ENCODE measurements around the gene ADCY3.

The ADCY3 gene

GRCh38 chr2:24818721-24819167, 101.3 kb downstream of the ADCY3 start:
- Histone ChIP-seq H3K36me3 (ENCODE audit: insufficient read depth, low read length) (peaks cover 100% of the 10 kb centered on the region), H2AFZ (ENCODE audit: low read depth, low read length) (no peak overlapping the region), H3K9ac (ENCODE audit: low read depth, low read length) (no peak overlapping the region)

GRCh38 chr2:24816884-24817283, 103.2 kb downstream of the ADCY3 start:
- peaks cover 44% of the 10 kb centered on the region for H4K20me1 ChIP-seq (ENCODE audit: insufficient read depth, low read length)
- no peaks in the 10 kb centered on the region for H3K9me3 ChIP-seq (ENCODE audit: insufficient read depth, low read length, severe bottlenecking)
- H3K27me3 ChIP-seq (ENCODE audit: insufficient read depth, low read length, poor library complexity) = no peaks in the 10 kb centered on the region
- peaks cover 99% of the 10 kb centered on the region for H3K36me3 ChIP-seq (ENCODE audit: insufficient read depth, low read length)
- H3K4me1 ChIP-seq (ENCODE audit: insufficient read depth, low read length) = no peaks in the 10 kb centered on the region
- no peak overlapping the region for H2AFZ ChIP-seq (ENCODE audit: low read depth, low read length)
- no peak overlapping the region for H3K4me3 ChIP-seq (ENCODE audit: low read depth in 1 of 2, low read length in 2 of 2)
- TF ChIP-seq CTCF (IDR thresholded peaks at IDR 0.05; ENCODE audit: borderline replicate concordance, extremely low read depth, low read length, poor library complexity, severe bottlenecking) = no peak
- TF ChIP-seq EZH2 (IDR thresholded peaks at IDR 0.05; ENCODE audit: borderline replicate concordance, low read depth, low read length, severe bottlenecking) = no peak
- ATAC-seq (ENCODE audit: insufficient read depth, low read depth) (no peak), DNase-seq (no peak)
- H3K27ac ChIP-seq (ENCODE audit: low read length) = no peak overlapping the region
- H3K79me2 ChIP-seq (ENCODE audit: insufficient read depth, low read length) = peaks cover 45% of the 10 kb centered on the region
- H3K4me2 ChIP-seq (ENCODE audit: insufficient read depth, low read length) = no peak overlapping the region
- no peak overlapping the region for H3K9ac ChIP-seq (ENCODE audit: low read depth, low read length)

More at GRCh38 chr2:24818721-24819167, 101.3 kb downstream of the ADCY3 start:
- DNase-seq (peak; percentile 4), ATAC-seq (ENCODE audit: insufficient read depth, low read depth) (no peak)
- Histone ChIP-seq H4K20me1 (ENCODE audit: insufficient read depth, low read length) (peaks cover 40% of the 10 kb centered on the region), H3K4me2 (ENCODE audit: insufficient read depth, low read length) (no peak overlapping the region), H3K4me3 (ENCODE audit: low read depth in 1 of 2, low read length in 2 of 2) (no peak overlapping the region), H3K27ac (ENCODE audit: low read length) (no peak overlapping the region), H3K4me1 (ENCODE audit: insufficient read depth, low read length) (no peaks in the 10 kb centered on the region), H3K9me3 (ENCODE audit: insufficient read depth, low read length, severe bottlenecking) (no peaks in the 10 kb centered on the region), H3K27me3 (ENCODE audit: insufficient read depth, low read length, poor library complexity) (no peaks in the 10 kb centered on the region), H3K79me2 (ENCODE audit: insufficient read depth, low read length) (peaks cover 31% of the 10 kb centered on the region)
- TF ChIP-seq EZH2 (IDR thresholded peaks at IDR 0.05; ENCODE audit: borderline replicate concordance, low read depth, low read length, severe bottlenecking) = no peak
- TF ChIP-seq CTCF (IDR thresholded peaks at IDR 0.05; ENCODE audit: borderline replicate concordance, extremely low read depth, low read length, poor library complexity, severe bottlenecking) = no peak

GRCh38 chr2:24816404-24816803, 103.6 kb downstream of the ADCY3 start:
- no peak overlapping the region for H3K4me2 ChIP-seq (ENCODE audit: insufficient read depth, low read length)
- H3K36me3 ChIP-seq (ENCODE audit: insufficient read depth, low read length) = peaks cover 98% of the 10 kb centered on the region

More at GRCh38 chr2:24816404-24816803, 103.6 kb downstream of the ADCY3 start:
- no peak overlapping the region for H3K9ac ChIP-seq (ENCODE audit: low read depth, low read length)
- no peak overlapping the region for H2AFZ ChIP-seq (ENCODE audit: low read depth, low read length)
- peaks cover 44% of the 10 kb centered on the region for H4K20me1 ChIP-seq (ENCODE audit: insufficient read depth, low read length)
- no peaks in the 10 kb centered on the region for H3K27me3 ChIP-seq (ENCODE audit: insufficient read depth, low read length, poor library complexity)
- H3K4me1 ChIP-seq (ENCODE audit: insufficient read depth, low read length) = no peaks in the 10 kb centered on the region
- no peak overlapping the region for H3K27ac ChIP-seq (ENCODE audit: low read length)
- no peak overlapping the region for H3K4me3 ChIP-seq (ENCODE audit: low read depth in 1 of 2, low read length in 2 of 2)
- no peak for TF ChIP-seq EZH2 (IDR thresholded peaks at IDR 0.05; ENCODE audit: borderline replicate concordance, low read depth, low read length, severe bottlenecking)
- no peak for TF ChIP-seq CTCF (IDR thresholded peaks at IDR 0.05; ENCODE audit: borderline replicate concordance, extremely low read depth, low read length, poor library complexity, severe bottlenecking)
- H3K9me3 ChIP-seq (ENCODE audit: insufficient read depth, low read length, severe bottlenecking) = no peaks in the 10 kb centered on the region
- DNase-seq (no peak), ATAC-seq (ENCODE audit: insufficient read depth, low read depth) (no peak)
- H3K79me2 ChIP-seq (ENCODE audit: insufficient read depth, low read length) = peaks cover 49% of the 10 kb centered on the region

All from DND-41 (cell line).